H1 (cell line): ENCODE data around the gene DDX19B. TPM values are rescaled to one million over a fixed set of nuclear protein-coding genes. Genes with fewer than 3 reads are reported as not detected.

Source experiments
- CTCF ChIA-PET: fragments of 300-600 bp; sonication (Branson Sonifier 250); formaldehyde crosslinking; loops from one replicate; lab custom pipeline; 2021; ENCODE audit not compliant: partially characterized antibody; lab: Charles Lee
- POLR2A ChIA-PET: fragments of 300-600 bp; sonication (Branson Sonifier 250); formaldehyde crosslinking; loops from one replicate; lab custom pipeline; 2021; ENCODE audit warnings: inconsistent platforms; ENCODE audit not compliant: partially characterized antibody; lab: Charles Lee
- DNase-seq, 2 experiments: peaks; one replicate each; pipeline versions ENCODE4 v3.0.0 to v3.0.0-alpha.2; 2010 to 2022; ENCODE audit warnings: low spot score in 2 of 2, low read depth in 1 of 2, mixed read lengths in 1 of 2
- FAIRE-seq: peaks from 2 replicates; lab custom pipeline; 2011; peaks lifted over from hg19 to GRCh38; lab: Jason Lieb, UNC
- H2AFZ ChIP-seq: 2 replicates; pipeline ENCODE4 v1.8.1; 2012; ENCODE audit warnings: low read length, inconsistent platforms
- H2AK5ac ChIP-seq: 2 replicates; pipeline ENCODE4 v1.6.1; 2013; ENCODE audit warnings: low read depth, low read length
- H2BK120ac ChIP-seq: replicated peaks from 2 replicates; pipeline ENCODE3; 2013; ENCODE audit warnings: low read depth, low read length, inconsistent platforms
- H2BK12ac ChIP-seq: 2 replicates; pipeline ENCODE4 v1.6.1; 2013; ENCODE audit warnings: low read depth, low read length
- H2BK15ac ChIP-seq: 2 replicates; pipeline ENCODE4 v1.6.1; 2013; ENCODE audit warnings: low read length
- H2BK20ac ChIP-seq: 2 replicates; pipeline ENCODE4 v1.6.1; 2013; ENCODE audit warnings: low read length
- H2BK5ac ChIP-seq: 2 replicates; pipeline ENCODE4 v1.6.1; 2013; ENCODE audit warnings: low read depth, low read length
- H3K14ac ChIP-seq: 2 replicates; pipeline ENCODE4 v1.6.1; 2013; ENCODE audit warnings: inconsistent platforms; ENCODE audit not compliant: insufficient read length
- H3K18ac ChIP-seq: 2 replicates; pipeline ENCODE4 v1.6.1; 2013; ENCODE audit warnings: low read length; ENCODE audit errors: extremely low read depth
- H3K23ac ChIP-seq: 2 replicates; pipeline ENCODE4 v1.6.1; 2013; ENCODE audit warnings: inconsistent platforms; ENCODE audit not compliant: insufficient read length
- H3K23me2 ChIP-seq: 2 replicates; pipeline ENCODE4 v1.6.1; 2013; ENCODE audit warnings: low read depth, low read length
- H3K27ac ChIP-seq: 2 replicates; pipeline ENCODE4 v1.6.1; 2011; ENCODE audit warnings: low read depth, low read length, inconsistent platforms
- H3K27me3 ChIP-seq, 4 experiments: replicated peaks in 1 of 4; 1 replicate in 1 of 4; 2 replicates in 3 of 4; pipeline versions ENCODE4 v1.6.1 to v1.8.1; 2011 to 2013; ENCODE audit warnings: low read length in 3 of 4, mild to moderate bottlenecking in 3 of 4, inconsistent platforms in 2 of 4, mixed read lengths in 2 of 4, moderate library complexity in 1 of 4; ENCODE audit not compliant: control insufficient read depth in 3 of 4, insufficient read depth in 3 of 4; ENCODE audit errors: extremely low read depth in 1 of 4
- H3K36me3 ChIP-seq, 4 experiments: 2 replicates each; pipeline versions ENCODE4 v1.6.1 to v1.8.1; 2011 to 2013; ENCODE audit warnings: mild to moderate bottlenecking in 4 of 4, low read length in 3 of 4, moderate library complexity in 2 of 4, control low read depth in 1 of 4, inconsistent platforms in 1 of 4; ENCODE audit not compliant: insufficient read depth in 4 of 4, control insufficient read depth in 2 of 4
- H3K4ac ChIP-seq: replicated peaks from 2 replicates; pipeline ENCODE3; 2013; ENCODE audit warnings: low read length, low read depth, mixed read lengths, inconsistent platforms; ENCODE audit not compliant: insufficient read length
- H3K4me1 ChIP-seq, 4 experiments: replicated peaks in 1 of 4; 1 replicate in 1 of 4; 2 replicates in 3 of 4; pipeline versions ENCODE4 v1.6.1 to v1.8.1; 2011 to 2013; ENCODE audit warnings: low read length in 3 of 4, inconsistent platforms in 2 of 4, mixed read lengths in 1 of 4; ENCODE audit not compliant: insufficient read depth in 4 of 4, control insufficient read depth in 3 of 4
- H3K4me2 ChIP-seq, 2 experiments: 2 replicates each; pipeline versions ENCODE4 v1.6.1 to v1.8.1; 2011 to 2013; ENCODE audit warnings: low read depth in 2 of 2, low read length in 2 of 2, control low read depth in 1 of 2, inconsistent platforms in 1 of 2, mild to moderate bottlenecking in 1 of 2; ENCODE audit not compliant: insufficient read depth in 1 of 2
- H3K4me3 ChIP-seq, 4 experiments: fragments of 200-600, 300-600 bp in 1 of 4; sonication (generic), shearing (Covaris generic), sonication (Bioruptor Twin) in 1 of 4; 2 replicates each; pipeline versions ENCODE4 v1.5.1 to v1.8.1; 2011 to 2016; ENCODE audit warnings: low read length in 4 of 4, low read depth in 3 of 4, control low read depth in 2 of 4, inconsistent platforms in 2 of 4, mild to moderate bottlenecking in 2 of 4, mixed read lengths in 1 of 4, moderate library complexity in 1 of 4; ENCODE audit not compliant: insufficient read depth in 2 of 4; ENCODE audit errors: extremely low read depth in 1 of 4
- H3K56ac ChIP-seq: replicated peaks from 2 replicates; pipeline ENCODE3; 2013; ENCODE audit warnings: low read depth, mild to moderate bottlenecking, mixed read lengths, low read length, inconsistent platforms; ENCODE audit not compliant: insufficient read length
- H3K79me1 ChIP-seq: 2 replicates; pipeline ENCODE4 v1.6.1; 2013; ENCODE audit warnings: low read depth, low read length, control low read depth
- H3K79me2 ChIP-seq, 2 experiments: 2 replicates each; pipeline versions ENCODE4 v1.6.1 to v1.8.1; 2012 to 2013; ENCODE audit warnings: low read length in 2 of 2, mild to moderate bottlenecking in 2 of 2, inconsistent platforms in 1 of 2; ENCODE audit not compliant: insufficient read depth in 2 of 2, control insufficient read depth in 1 of 2
- H3K9ac ChIP-seq, 4 experiments: replicated peaks in 1 of 4; 1 replicate in 1 of 4; 2 replicates in 3 of 4; pipeline versions ENCODE4 v1.6.1 to v1.8.1; 2011 to 2013; ENCODE audit warnings: low read depth in 3 of 4, low read length in 3 of 4, control low read depth in 2 of 4, mild to moderate bottlenecking in 2 of 4, moderate library complexity in 2 of 4, inconsistent platforms in 1 of 4; ENCODE audit errors: extremely low read depth in 1 of 4
- H3K9me3 ChIP-seq, 2 experiments: 2 replicates each; pipeline versions ENCODE4 v1.6.1 to v1.8.1; 2012 to 2013; ENCODE audit warnings: mild to moderate bottlenecking in 2 of 2, moderate library complexity in 2 of 2, control low read depth in 1 of 2, inconsistent platforms in 1 of 2, low read depth in 1 of 2, low read length in 1 of 2, mixed read lengths in 1 of 2; ENCODE audit not compliant: insufficient read depth in 2 of 2
- H4K20me1 ChIP-seq, 2 experiments: replicated peaks in 1 of 2; 2 replicates each; pipeline versions ENCODE3 to v1.8.1; 2011 to 2013; ENCODE audit warnings: inconsistent platforms in 2 of 2, low read length in 2 of 2, mild to moderate bottlenecking in 1 of 2; ENCODE audit not compliant: insufficient read depth in 2 of 2, control insufficient read depth in 1 of 2
- H4K5ac ChIP-seq: 2 replicates; pipeline ENCODE4 v1.6.1; 2013; ENCODE audit warnings: low read length, low read depth, mixed read lengths, inconsistent platforms; ENCODE audit not compliant: insufficient read length
- H4K8ac ChIP-seq: 2 replicates; pipeline ENCODE4 v1.8.0; 2013; ENCODE audit warnings: mild to moderate bottlenecking, moderate library complexity, low read length, inconsistent platforms; ENCODE audit not compliant: insufficient read depth; ENCODE audit errors: extremely low read depth
- H4K91ac ChIP-seq: replicated peaks from 2 replicates; pipeline ENCODE3; 2013; ENCODE audit warnings: low read length, mixed read lengths, inconsistent platforms; ENCODE audit not compliant: insufficient read length
- ATF3 ChIP-seq: IDR thresholded peaks from 2 replicates; pipeline ENCODE4 v1.6.1; 2011; ENCODE audit warnings: low read depth, mild to moderate bottlenecking, low read length; ENCODE audit not compliant: insufficient read depth
- BCL11A ChIP-seq, 2 experiments: IDR thresholded peaks; one replicate each; pipeline ENCODE4 v1.6.1; 2011; ENCODE audit warnings: low read depth in 2 of 2, low read length in 2 of 2, mild to moderate bottlenecking in 2 of 2
- CBX8 ChIP-seq: fragments of 300-800, 300-1000 bp; sonication (generic); IDR thresholded peaks from 2 replicates; pipeline ENCODE4 v1.7.1; 2016; ENCODE audit warnings: low read depth, low read length, borderline replicate concordance
- CHD1 ChIP-seq: IDR thresholded peaks from 2 replicates; pipeline ENCODE4 v1.6.1; 2012; ENCODE audit warnings: low read depth, low read length, improper control_type of control experiment
- CTBP2 ChIP-seq: IDR thresholded peaks from 2 replicates; pipeline ENCODE4 v1.7.0; 2011; ENCODE audit warnings: borderline replicate concordance, mild to moderate bottlenecking, moderate library complexity, mixed read lengths, low read length; ENCODE audit not compliant: insufficient read depth, insufficient read length
- EGR1 ChIP-seq: IDR thresholded peaks from 2 replicates; pipeline ENCODE4 v1.6.1; 2011; ENCODE audit warnings: low read depth, low read length, borderline replicate concordance
- EP300 ChIP-seq, 2 experiments: IDR thresholded peaks; 1 replicate in 1 of 2; 2 replicates in 1 of 2; pipeline ENCODE4 v1.6.1; 2011 to 2012; ENCODE audit warnings: low read depth in 2 of 2, low read length in 2 of 2, mild to moderate bottlenecking in 2 of 2, borderline replicate concordance in 1 of 2, inconsistent platforms in 1 of 2, moderate library complexity in 1 of 2
- KDM1A ChIP-seq: fragments of 200-600, 300-600 bp; sonication (generic); IDR thresholded peaks from 2 replicates; pipeline ENCODE4 v1.7.1; 2016; ENCODE audit warnings: mild to moderate bottlenecking, low read length, borderline replicate concordance
- KDM5A ChIP-seq: fragments of 200-600 bp; IDR thresholded peaks from 2 replicates; pipeline ENCODE4 v1.7.1; 2012; ENCODE audit warnings: mild to moderate bottlenecking, low read length, inconsistent platforms, mixed read lengths
- PHF8 ChIP-seq: fragments of 200-600 bp; sonication (generic); conservative IDR thresholded peaks from 2 replicates; pipeline ENCODE4 v1.7.1; 2012; ENCODE audit warnings: low read depth, mild to moderate bottlenecking, inconsistent platforms, low read length, moderate library complexity
- RBBP5 ChIP-seq: IDR thresholded peaks from 2 replicates; pipeline ENCODE4 v1.7.1; 2012; ENCODE audit warnings: low read depth, mild to moderate bottlenecking, inconsistent platforms, low read length, moderate library complexity, borderline replicate concordance
- SIRT6 ChIP-seq: IDR thresholded peaks from one replicate; pipeline ENCODE4 v1.7.1; 2012; ENCODE audit warnings: low read length, inconsistent platforms
- TEAD4 ChIP-seq: IDR thresholded peaks from 2 replicates; pipeline ENCODE4 v1.6.1; 2012; ENCODE audit warnings: low read depth, low read length, inconsistent platforms, mixed read lengths
- ZNF274 ChIP-seq: IDR thresholded peaks from 2 replicates; pipeline ENCODE4 v1.7.0; 2012; ENCODE audit warnings: low read length, borderline replicate concordance; ENCODE audit errors: extremely low read depth
- WGBS, 2 experiments: shearing (Covaris generic) in 1 of 2; methylation state at CpG; one replicate each; pipeline versions ENCODE4 v1.1.6 to v1.1.7; 2013 to 2015; ENCODE audit warnings: low lambda C conversion rate in 2 of 2, mixed read lengths in 2 of 2, inconsistent platforms in 1 of 2, low coverage in 1 of 2, missing lambda C conversion rate in 1 of 2; ENCODE audit not compliant: insufficient replicate concordance in 2 of 2, insufficient coverage in 1 of 2, insufficient read length in 1 of 2; ENCODE audit errors: extremely low coverage in 1 of 2, missing lambda C conversion rate in 1 of 2; 5-methylcytosine and 5-hydroxymethylcytosine counted together
- polyA plus RNA-seq, 7 experiments: library from polyadenylated mRNA; depleted of rRNA in 3 of 7; stranded (reverse) in 5 of 7; unstranded in 2 of 7; fragments of >200 nt in 5 of 7; fragments of 200-250 nt in 2 of 7; gene quantifications; 1 replicate in 5 of 7; 2 replicates in 1 of 7; 4 replicates in 1 of 7; pipeline versions ENCODE4 v1.2.1 to v1.2.3, GENCODE V29; 2011 to 2013; ENCODE audit warnings: missing spikeins in 2 of 7, mixed read lengths in 2 of 7
- total RNA-seq: library from RNA; stranded (reverse); fragmentation: NEBNext Ultra II Directional; extraction: Animal tissue kit (Norgen Biotek cat#: 25700); gene quantifications from 2 replicates; pipeline ENCODE4 v1.2.1, GENCODE V29; 2021

The DDX19B gene
- total and polyA plus RNA-seq, 2 of the 8 experiments (the other 6 are each of a cell fraction or from before 2014, with no cell fraction given): 40.5 to 42.7 TPM

- Histone ChIP-seq H4K20me1 (no peaks in the 10 kb centered on the region), H4K91ac (no peak overlapping the region), H3K18ac (no peak overlapping the region), H4K8ac (no peak overlapping the region), H3K79me1 (no peaks in the 10 kb centered on the region), H3K23me2 (no peaks in the 10 kb centered on the region), H3K23ac (no peak overlapping the region), H2BK120ac (no peak overlapping the region), H3K4me3 (no peak overlapping the region), H2BK15ac (no peak overlapping the region), H2AK5ac (no peak overlapping the region), H3K56ac (no peak overlapping the region), H2AFZ (no peak overlapping the region), H3K36me3 (peaks cover 13 to 24% (median 18%) of the 10 kb centered on the region in 4 experiments), H2BK5ac (no peak overlapping the region), H3K4me1 (no peaks in the 10 kb centered on the region; a peak in 1 of 7 replicates), H3K9ac (no peak overlapping the region), H4K5ac (no peak overlapping the region), H3K9me3 (no peaks in the 10 kb centered on the region), H2BK20ac (no peak overlapping the region), H3K14ac (no peak overlapping the region), H3K27me3 (no peaks in the 10 kb centered on the region), H3K27ac (no peak overlapping the region), H2BK12ac (no peak overlapping the region), H3K79me2 (no peaks in the 10 kb centered on the region), H3K4ac (no peak overlapping the region), H3K4me2 (no peak overlapping the region)
- ChIA-PET POLR2A (interaction anchor here (0.6 kb wide), 1 partner anchor 19 kb away, joined by 3 read pairs; no protein-coding TSS in a partner anchor), CTCF (interaction anchor here (1.4 kb wide), 1 partner anchor 32 kb away, joined by 3 read pairs; no protein-coding TSS in a partner anchor)
- FAIRE-seq: no peak
- no peak for DNase-seq
- WGBS, 2 experiments: 98% methylated on average over 5 of the region's 5 CpGs; no CpG with 5 or more reads in 1 of the 2 experiments
- TF ChIP-seq CBX8 (no peak), EP300 (IDR thresholded peaks at IDR 0.05; ENCODE audit: borderline replicate concordance in 1 of 2, low read depth in 2 of 2, low read length in 2 of 2) (no peak), SIRT6 (no peak), ATF3 (no peak), BCL11A (IDR thresholded peaks at IDR 0.05; ENCODE audit: low read depth in 2 of 2, low read length in 2 of 2) (no peak), EGR1 (no peak), ZNF274 (no peak), CHD1 (no peak), PHF8 (no peak), KDM1A (no peak), KDM5A (no peak), TEAD4 (no peak), RBBP5 (no peak), CTBP2 (no peak)
Measured at GRCh38 chr16:70337814-70338213, 38.8 kb downstream of the DDX19B start.
